Nephron (organoid): Measurements from ENCODE around the gene FTL.

Source experiments
- H3K27ac Mint-ChIP-seq, 3 experiments: 2 replicates each; pipeline ENCODE4 v1.8.0; 2020; ENCODE audit warnings: mixed read lengths in 3 of 3, mild to moderate bottlenecking in 2 of 3, moderate library complexity in 1 of 3
- H3K27me3 Mint-ChIP-seq: 2 replicates; pipeline ENCODE4 v1.8.0; 2021; ENCODE audit warnings: low read depth, mild to moderate bottlenecking, moderate library complexity, mixed read lengths
- H3K36me3 Mint-ChIP-seq: 2 replicates; pipeline ENCODE4 v1.8.0; 2020; ENCODE audit warnings: low read depth, mixed read lengths
- H3K4me1 Mint-ChIP-seq: 2 replicates; pipeline ENCODE4 v1.8.0; 2020; ENCODE audit warnings: mixed read lengths
- H3K4me3 Mint-ChIP-seq, 3 experiments: 2 replicates each; pipeline ENCODE4 v1.8.0; 2020; ENCODE audit warnings: mild to moderate bottlenecking in 3 of 3, mixed read lengths in 3 of 3, moderate library complexity in 2 of 3
- H3K9me3 Mint-ChIP-seq: 2 replicates; pipeline ENCODE4 v1.8.0; 2020; ENCODE audit warnings: mixed read lengths
- TF ChIP-seq, protein P1 (sequence below), 3 experiments: fragments of 200-600 bp; sonication (generic); IDR thresholded peaks; one replicate each; pipeline ENCODE4 v1.5.0; 2021; ENCODE audit warnings: antibody characterized with exemption in 3 of 3; ENCODE audit not compliant: unreplicated experiment in 3 of 3

FTL gene

DNA sequence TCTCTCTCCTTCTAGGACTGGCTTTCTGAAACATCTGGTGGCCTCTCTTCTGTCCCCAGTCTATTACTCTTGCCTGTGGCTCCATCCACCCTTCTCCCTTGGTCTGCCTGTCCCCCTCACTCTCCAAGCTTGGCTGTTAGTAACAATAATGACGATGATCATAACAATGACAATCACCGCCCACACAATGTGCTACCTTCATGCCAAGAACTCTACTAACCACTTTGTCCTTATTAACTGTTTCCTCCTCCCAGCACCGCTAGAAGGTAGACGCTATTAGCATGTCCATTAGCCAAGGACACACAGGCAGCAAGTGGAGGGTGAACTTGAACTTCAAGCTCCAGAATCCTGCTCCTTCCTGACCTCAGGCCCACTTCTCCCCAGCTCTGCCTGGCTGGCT is 25.3 kb downstream of the FTL start:
- Mint-ChIP-seq H3K27me3 (no peaks in the 10 kb centered on the region), H3K9me3 (no peaks in the 10 kb centered on the region), H3K4me1 (peaks cover 42% of the 10 kb centered on the region), H3K27ac (peak overlapping the region; percentile 24 to 85 (median 72)), H3K4me3 (peak overlapping the region in 2 of 3 experiments; percentile 45 to 53), H3K36me3 (peaks cover 37% of the 10 kb centered on the region)
- TF ChIP-seq, protein P1, sequence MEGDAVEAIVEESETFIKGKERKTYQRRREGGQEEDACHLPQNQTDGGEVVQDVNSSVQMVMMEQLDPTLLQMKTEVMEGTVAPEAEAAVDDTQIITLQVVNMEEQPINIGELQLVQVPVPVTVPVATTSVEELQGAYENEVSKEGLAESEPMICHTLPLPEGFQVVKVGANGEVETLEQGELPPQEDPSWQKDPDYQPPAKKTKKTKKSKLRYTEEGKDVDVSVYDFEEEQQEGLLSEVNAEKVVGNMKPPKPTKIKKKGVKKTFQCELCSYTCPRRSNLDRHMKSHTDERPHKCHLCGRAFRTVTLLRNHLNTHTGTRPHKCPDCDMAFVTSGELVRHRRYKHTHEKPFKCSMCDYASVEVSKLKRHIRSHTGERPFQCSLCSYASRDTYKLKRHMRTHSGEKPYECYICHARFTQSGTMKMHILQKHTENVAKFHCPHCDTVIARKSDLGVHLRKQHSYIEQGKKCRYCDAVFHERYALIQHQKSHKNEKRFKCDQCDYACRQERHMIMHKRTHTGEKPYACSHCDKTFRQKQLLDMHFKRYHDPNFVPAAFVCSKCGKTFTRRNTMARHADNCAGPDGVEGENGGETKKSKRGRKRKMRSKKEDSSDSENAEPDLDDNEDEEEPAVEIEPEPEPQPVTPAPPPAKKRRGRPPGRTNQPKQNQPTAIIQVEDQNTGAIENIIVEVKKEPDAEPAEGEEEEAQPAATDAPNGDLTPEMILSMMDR (IDR thresholded peaks at IDR 0.05; ENCODE audit: unreplicated experiment in 3 of 3), result no peak

DNA sequence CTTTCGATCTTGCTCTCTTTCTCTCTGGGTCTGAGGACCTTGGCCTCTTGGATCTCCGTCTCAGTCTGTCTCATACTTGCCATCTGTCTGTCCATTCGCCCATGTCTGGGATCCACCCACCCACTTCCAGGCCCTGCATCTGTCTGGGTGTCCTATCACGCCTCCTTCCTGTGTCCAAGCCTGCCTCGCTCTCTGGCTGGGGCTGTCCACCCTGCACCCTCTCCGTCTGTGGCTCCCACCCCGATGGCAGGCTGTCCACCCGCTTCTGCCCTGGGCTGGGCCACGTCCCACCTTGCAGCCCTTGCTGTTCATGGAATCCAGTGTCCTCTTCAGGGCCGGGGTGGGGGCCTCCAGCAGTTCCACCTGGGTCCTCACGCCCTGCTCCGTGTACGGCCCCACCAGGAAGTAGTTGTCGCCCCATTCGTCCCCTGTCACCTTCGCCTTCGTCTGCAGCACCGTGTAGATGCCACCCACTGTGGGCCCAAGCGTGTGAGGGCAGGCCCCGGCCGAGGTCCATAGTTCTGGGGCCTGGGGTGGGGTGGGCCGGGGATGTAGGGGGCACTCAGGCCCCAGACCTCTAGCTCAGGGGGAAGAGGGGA is 26.0 kb downstream of the FTL start:
- TF ChIP-seq, protein P1 (IDR thresholded peaks at IDR 0.05; ENCODE audit: unreplicated experiment in 3 of 3), result no peak
- no peaks in the 10 kb centered on the region for H3K9me3 Mint-ChIP-seq
- H3K4me1 Mint-ChIP-seq, result peaks cover 42% of the 10 kb centered on the region
- H3K36me3 Mint-ChIP-seq, result peaks cover 35% of the 10 kb centered on the region
- H3K4me3 Mint-ChIP-seq, result peak overlapping the region; percentile 44 to 96 (median 96)
- H3K27ac Mint-ChIP-seq, result peak overlapping the region in 2 of 3 experiments; percentile 72 to 85
- no peaks in the 10 kb centered on the region for H3K27me3 Mint-ChIP-seq

- Mint-ChIP-seq H3K27ac (peak overlapping the region; percentile 85 to 99 (median 98)), H3K4me1 (peaks cover 42% of the 10 kb centered on the region), H3K9me3 (no peaks in the 10 kb centered on the region), H3K27me3 (no peaks in the 10 kb centered on the region), H3K36me3 (peaks cover 29% of the 10 kb centered on the region), H3K4me3 (peak overlapping the region; percentile 93 to 96 (median 96))
- TF ChIP-seq, protein P1 (IDR thresholded peaks at IDR 0.05; ENCODE audit: unreplicated experiment in 3 of 3), result no peak
Measured at GRCh38 chr19:48991873-48992580, 26.9 kb downstream of the FTL start.

DNA sequence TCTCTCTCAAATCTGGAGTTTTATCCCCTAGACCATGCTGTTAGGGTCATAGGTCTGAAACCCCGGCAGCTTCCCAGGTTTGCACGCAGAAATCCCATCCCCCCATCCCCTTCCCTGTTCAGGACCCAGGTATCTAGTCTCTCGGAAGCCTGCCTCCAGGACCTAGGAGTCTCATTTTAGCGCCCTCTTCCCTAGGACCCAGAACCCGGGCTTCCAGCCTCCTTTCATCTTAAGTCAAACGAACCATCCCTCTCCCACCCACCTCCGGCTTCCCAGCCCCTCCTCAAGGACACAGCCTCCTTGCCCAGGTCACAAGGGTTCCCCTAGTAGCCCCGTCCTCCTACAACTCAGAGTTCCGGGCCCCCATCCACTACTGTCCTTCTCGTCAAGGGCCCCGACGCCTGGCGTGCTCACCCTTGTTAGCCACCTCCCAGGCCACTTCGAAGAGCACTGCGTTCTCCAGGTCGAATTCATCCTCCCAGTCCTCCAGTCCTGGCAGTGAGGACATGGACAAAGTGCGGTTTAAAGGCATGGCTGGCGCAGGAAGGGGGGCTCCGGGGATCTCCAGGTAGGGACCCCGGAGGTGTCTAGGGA is 27.6 kb downstream of the FTL start:
- Mint-ChIP-seq H3K27ac (peak overlapping the region; percentile 85 to 99 (median 98)), H3K4me3 (peak overlapping the region; percentile 93 to 96 (median 96)), H3K27me3 (no peaks in the 10 kb centered on the region), H3K36me3 (peaks cover 24% of the 10 kb centered on the region), H3K4me1 (peaks cover 42% of the 10 kb centered on the region), H3K9me3 (no peaks in the 10 kb centered on the region)
- TF ChIP-seq, protein P1 (IDR thresholded peaks at IDR 0.05; ENCODE audit: unreplicated experiment in 3 of 3), result no peak

DNA sequence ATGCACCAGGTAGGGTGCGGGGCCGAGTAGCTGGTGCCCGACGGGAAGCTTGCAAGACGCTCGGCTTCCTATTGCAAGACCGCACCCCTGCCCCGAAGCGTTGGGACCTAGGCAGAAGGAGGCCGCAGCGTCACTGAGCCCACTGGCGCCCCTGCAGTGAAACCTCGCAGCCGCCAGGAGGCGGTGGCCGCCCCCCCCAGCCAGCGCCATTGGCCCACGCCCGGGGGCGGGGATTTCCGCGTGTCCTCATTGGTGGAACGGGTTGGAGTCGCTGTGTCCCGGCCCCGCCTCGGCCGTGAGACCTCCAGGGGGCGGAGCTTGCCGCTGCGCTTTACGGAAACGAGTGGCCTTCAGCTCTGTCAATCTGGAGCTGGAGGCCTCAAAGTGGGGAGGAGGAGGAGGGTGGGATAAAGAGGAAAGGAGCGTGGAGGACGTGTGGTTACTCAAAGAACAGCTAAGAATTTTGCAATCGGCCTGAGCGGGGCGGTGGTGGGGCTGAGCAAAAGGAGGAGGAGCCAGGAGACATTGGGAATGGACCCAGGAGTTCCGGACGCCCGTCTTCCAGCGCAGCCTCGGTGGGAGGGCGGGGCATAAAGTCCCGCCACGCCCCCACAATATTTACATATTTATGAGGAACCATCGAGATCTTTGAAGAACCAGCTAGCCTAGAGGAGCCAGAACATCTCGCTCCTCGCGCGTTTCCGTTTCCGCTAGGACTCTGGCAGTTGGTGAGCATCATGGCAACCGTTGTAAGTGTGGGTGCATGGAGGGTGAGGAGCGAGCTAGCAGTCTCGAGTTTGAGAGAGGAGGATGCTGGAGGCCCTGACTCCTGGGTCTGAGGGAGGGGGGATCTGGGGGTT is 28.3 kb downstream of the FTL start, which contains the start of the genes GYS1 and RUVBL2:
Gene GYS1, minus strand, starts transcription at position 135 of the 860 bp plus-strand sequence. CDS start 197 bp downstream, outside the sequence.
Gene RUVBL2, plus strand, starts transcription at position 713 of the 860 bp plus-strand sequence. Its CDS starts 25 bp downstream, at position 738.
- TF ChIP-seq, protein P1 (IDR thresholded peaks at IDR 0.05; ENCODE audit: unreplicated experiment in 3 of 3), result peak; percentile 98 to 99 (median 99)
- H3K4me1 Mint-ChIP-seq, result peaks cover 42% of the 10 kb centered on the region
- H3K36me3 Mint-ChIP-seq, result peaks cover 21% of the 10 kb centered on the region
- H3K9me3 Mint-ChIP-seq, result no peaks in the 10 kb centered on the region
- H3K27me3 Mint-ChIP-seq, result no peaks in the 10 kb centered on the region
- H3K27ac Mint-ChIP-seq, result peak within 1 kb of the TSS; percentile 85 to 99 (median 98)
- H3K4me3 Mint-ChIP-seq, result peak within 1 kb of the TSS; percentile 93 to 96 (median 96)
